ENCODE data around the gene MTA2. TPM values are rescaled to one million over a fixed set of nuclear protein-coding genes. Genes with fewer than 3 reads are reported as not detected.

The MTA2 gene
- total and polyA plus RNA-seq, 10 of the 15 experiments (the other 5 are each of a cell fraction or from before 2014, with no cell fraction given), result 6.7 to 201 (median 113) TPM

DNA sequence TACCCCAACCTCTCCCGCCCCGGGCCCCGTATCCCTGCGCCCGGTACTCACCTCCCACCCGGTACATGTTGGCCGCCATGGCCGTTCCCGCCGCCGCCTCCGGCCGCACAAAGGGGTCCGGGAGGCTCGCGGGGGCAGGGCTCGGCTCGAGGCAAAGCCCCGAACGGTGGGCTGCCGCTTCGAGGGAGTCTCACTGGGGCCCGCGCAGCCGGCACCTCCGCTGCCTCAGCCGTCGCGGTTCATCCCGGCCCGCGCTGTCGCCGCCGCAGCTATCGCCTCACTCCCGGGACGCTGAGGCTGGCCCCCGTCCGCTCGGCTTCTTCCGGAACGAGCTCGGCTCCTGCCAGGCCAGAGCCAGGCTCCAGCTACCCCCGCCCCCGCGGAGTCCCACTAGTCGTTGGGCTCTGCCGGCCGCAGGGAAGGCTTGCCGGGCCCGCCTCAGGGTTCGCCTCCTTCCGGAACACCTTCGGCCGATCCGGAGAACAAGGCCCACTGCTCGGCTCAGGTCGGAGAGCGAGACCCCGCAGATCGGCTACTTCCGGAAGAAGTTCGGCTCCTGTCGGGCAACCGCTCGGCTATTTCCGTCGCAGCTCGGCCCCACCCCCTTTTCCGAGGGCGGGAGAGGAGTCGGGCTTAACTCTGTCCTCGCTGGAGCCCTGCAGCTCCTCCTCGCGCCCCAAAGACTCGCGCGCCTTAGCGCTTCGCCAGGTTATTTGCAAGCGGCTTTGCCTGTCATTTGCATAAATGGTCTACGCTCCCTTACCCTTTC is at the start of gene MTA2 (continued):
- 0 out of 2 replicates have a peak, but pooled peaks have one; percentile 31 for TF ChIP-seq POLR2AphosphoS5 (IDR thresholded peaks at IDR 0.05; ENCODE audit: low read length)
- no peak for TF ChIP-seq TCF12 (IDR thresholded peaks at IDR 0.05; ENCODE audit: low read depth, low read length)
- TF ChIP-seq NRF1 (conservative IDR thresholded peaks at IDR 0.05; ENCODE audit: low read depth, low read length), result no peak
- TF ChIP-seq BCL11A (IDR thresholded peaks at IDR 0.05; ENCODE audit: low read depth, low read length), result no peak
- TF ChIP-seq, protein P1, sequence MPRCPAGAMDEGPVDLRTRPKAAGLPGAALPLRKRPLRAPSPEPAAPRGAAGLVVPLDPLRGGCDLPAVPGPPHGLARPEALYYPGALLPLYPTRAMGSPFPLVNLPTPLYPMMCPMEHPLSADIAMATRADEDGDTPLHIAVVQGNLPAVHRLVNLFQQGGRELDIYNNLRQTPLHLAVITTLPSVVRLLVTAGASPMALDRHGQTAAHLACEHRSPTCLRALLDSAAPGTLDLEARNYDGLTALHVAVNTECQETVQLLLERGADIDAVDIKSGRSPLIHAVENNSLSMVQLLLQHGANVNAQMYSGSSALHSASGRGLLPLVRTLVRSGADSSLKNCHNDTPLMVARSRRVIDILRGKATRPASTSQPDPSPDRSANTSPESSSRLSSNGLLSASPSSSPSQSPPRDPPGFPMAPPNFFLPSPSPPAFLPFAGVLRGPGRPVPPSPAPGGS (IDR thresholded peaks at IDR 0.05; ENCODE audit: borderline replicate concordance, insufficient read depth, low read depth, low read length, poor library complexity, severe bottlenecking), result peak; percentile 18
- TF ChIP-seq MAX (IDR thresholded peaks at IDR 0.05; ENCODE audit: low read depth, low read length), result peak; percentile 14; the same call in 1 of the 2 replicates
- no peak for TF ChIP-seq TARDBP (IDR thresholded peaks at IDR 0.05; ENCODE audit: borderline replicate concordance)
- no peak for TF ChIP-seq MXI1 (IDR thresholded peaks at IDR 0.05; ENCODE audit: low read depth, low read length)
- TF ChIP-seq, protein P2, sequence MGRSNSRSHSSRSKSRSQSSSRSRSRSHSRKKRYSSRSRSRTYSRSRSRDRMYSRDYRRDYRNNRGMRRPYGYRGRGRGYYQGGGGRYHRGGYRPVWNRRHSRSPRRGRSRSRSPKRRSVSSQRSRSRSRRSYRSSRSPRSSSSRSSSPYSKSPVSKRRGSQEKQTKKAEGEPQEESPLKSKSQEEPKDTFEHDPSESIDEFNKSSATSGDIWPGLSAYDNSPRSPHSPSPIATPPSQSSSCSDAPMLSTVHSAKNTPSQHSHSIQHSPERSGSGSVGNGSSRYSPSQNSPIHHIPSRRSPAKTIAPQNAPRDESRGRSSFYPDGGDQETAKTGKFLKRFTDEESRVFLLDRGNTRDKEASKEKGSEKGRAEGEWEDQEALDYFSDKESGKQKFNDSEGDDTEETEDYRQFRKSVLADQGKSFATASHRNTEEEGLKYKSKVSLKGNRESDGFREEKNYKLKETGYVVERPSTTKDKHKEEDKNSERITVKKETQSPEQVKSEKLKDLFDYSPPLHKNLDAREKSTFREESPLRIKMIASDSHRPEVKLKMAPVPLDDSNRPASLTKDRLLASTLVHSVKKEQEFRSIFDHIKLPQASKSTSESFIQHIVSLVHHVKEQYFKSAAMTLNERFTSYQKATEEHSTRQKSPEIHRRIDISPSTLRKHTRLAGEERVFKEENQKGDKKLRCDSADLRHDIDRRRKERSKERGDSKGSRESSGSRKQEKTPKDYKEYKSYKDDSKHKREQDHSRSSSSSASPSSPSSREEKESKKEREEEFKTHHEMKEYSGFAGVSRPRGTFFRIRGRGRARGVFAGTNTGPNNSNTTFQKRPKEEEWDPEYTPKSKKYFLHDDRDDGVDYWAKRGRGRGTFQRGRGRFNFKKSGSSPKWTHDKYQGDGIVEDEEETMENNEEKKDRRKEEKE (IDR thresholded peaks at IDR 0.05), result no peak
- TF ChIP-seq MTA2 (IDR thresholded peaks at IDR 0.05; ENCODE audit: low read depth), result no peak
- TF ChIP-seq, protein P3, sequence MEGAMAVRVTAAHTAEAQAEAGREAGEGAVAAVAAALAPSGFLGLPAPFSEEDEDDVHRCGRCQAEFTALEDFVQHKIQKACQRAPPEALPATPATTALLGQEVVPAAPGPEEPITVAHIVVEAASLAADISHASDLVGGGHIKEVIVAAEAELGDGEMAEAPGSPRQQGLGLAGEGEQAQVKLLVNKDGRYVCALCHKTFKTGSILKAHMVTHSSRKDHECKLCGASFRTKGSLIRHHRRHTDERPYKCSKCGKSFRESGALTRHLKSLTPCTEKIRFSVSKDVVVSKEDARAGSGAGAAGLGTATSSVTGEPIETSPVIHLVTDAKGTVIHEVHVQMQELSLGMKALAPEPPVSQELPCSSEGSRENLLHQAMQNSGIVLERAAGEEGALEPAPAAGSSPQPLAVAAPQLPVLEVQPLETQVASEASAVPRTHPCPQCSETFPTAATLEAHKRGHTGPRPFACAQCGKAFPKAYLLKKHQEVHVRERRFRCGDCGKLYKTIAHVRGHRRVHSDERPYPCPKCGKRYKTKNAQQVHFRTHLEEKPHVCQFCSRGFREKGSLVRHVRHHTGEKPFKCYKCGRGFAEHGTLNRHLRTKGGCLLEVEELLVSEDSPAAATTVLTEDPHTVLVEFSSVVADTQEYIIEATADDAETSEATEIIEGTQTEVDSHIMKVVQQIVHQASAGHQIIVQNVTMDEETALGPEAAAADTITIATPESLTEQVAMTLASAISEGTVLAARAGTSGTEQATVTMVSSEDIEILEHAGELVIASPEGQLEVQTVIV (IDR thresholded peaks at IDR 0.05; ENCODE audit: borderline replicate concordance, partially characterized antibody), result peak; percentile 20
- TF ChIP-seq, protein P4, sequence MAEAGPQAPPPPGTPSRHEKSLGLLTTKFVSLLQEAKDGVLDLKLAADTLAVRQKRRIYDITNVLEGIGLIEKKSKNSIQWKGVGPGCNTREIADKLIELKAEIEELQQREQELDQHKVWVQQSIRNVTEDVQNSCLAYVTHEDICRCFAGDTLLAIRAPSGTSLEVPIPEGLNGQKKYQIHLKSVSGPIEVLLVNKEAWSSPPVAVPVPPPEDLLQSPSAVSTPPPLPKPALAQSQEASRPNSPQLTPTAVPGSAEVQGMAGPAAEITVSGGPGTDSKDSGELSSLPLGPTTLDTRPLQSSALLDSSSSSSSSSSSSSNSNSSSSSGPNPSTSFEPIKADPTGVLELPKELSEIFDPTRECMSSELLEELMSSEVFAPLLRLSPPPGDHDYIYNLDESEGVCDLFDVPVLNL (IDR thresholded peaks at IDR 0.05; ENCODE audit: low read depth, low read length), result 0 out of 2 replicates have a peak, but pooled peaks have one; percentile 23
- peak; percentile 89 for TF ChIP-seq HDGF (IDR thresholded peaks at IDR 0.05)
- peak; percentile 12 for TF ChIP-seq MEF2B (IDR thresholded peaks at IDR 0.05; ENCODE audit: partially characterized antibody, poor library complexity, severe bottlenecking)
- no peak for TF ChIP-seq TCF3 (IDR thresholded peaks at IDR 0.05; ENCODE audit: borderline replicate concordance, insufficient read depth, low read depth, low read length)
- TF ChIP-seq, protein P5, sequence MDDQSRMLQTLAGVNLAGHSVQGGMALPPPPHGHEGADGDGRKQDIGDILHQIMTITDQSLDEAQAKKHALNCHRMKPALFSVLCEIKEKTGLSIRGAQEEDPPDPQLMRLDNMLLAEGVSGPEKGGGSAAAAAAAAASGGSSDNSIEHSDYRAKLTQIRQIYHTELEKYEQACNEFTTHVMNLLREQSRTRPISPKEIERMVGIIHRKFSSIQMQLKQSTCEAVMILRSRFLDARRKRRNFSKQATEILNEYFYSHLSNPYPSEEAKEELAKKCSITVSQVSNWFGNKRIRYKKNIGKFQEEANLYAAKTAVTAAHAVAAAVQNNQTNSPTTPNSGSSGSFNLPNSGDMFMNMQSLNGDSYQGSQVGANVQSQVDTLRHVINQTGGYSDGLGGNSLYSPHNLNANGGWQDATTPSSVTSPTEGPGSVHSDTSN (IDR thresholded peaks at IDR 0.05; ENCODE audit: insufficient replicate concordance, low read depth, low read length), result no peak

Data from GM12878 (cell line).